Thoracic aorta (tissue), 2 donors: Measurements from ENCODE around the gene TESK2. TPM values are rescaled to one million over a fixed set of nuclear protein-coding genes. Genes with fewer than 3 reads are reported as not detected.

Source experiments
- ATAC-seq: fragments of 150-250 bp; one replicate; pipeline ENCODE4 v1.8.0; 2017; ENCODE audit warnings: low read depth; ENCODE audit not compliant: insufficient number of reproducible peaks, low FRiP score
- DNase-seq: peaks from one replicate; pipeline ENCODE4 v3.0.0-alpha.2; 2020; ENCODE audit warnings: low spot score
- H3K27ac ChIP-seq, 2 donors: fragments of 200-600 bp; sonication (generic); 1 replicate in 1 of 2; 2 replicates in 1 of 2; pipeline ENCODE4 v1.5.1; 2016; ENCODE audit warnings: mild to moderate bottlenecking in 2 of 2, moderate library complexity in 2 of 2
- H3K27me3 ChIP-seq: fragments of 200-600 bp; sonication (generic); replicated peaks from 2 replicates; pipeline ENCODE4 v1.6.0; 2016; ENCODE audit warnings: mild to moderate bottlenecking; ENCODE audit not compliant: insufficient read depth
- H3K36me3 ChIP-seq: fragments of 200-600 bp; sonication (generic); one replicate; pipeline ENCODE4 v1.5.1; 2016
- H3K4me1 ChIP-seq, 2 donors: fragments of 200-600 bp; sonication (generic); 1 replicate in 1 of 2; 2 replicates in 1 of 2; pipeline versions ENCODE4 v1.5.1 to v1.6.0; 2016; ENCODE audit warnings: low read depth in 2 of 2, mild to moderate bottlenecking in 1 of 2; ENCODE audit not compliant: control insufficient read depth in 1 of 2
- H3K4me3 ChIP-seq: fragments of 200-600 bp; sonication (generic); 2 replicates; pipeline ENCODE4 v1.5.1; 2016; ENCODE audit warnings: mild to moderate bottlenecking
- H3K9me3 ChIP-seq: fragments of 200-600 bp; sonication (generic); 2 replicates; pipeline ENCODE4 v1.5.1; 2016
- CTCF ChIP-seq: fragments of 200-600 bp; sonication (generic); IDR thresholded peaks from one replicate; pipeline ENCODE4 v1.5.1; 2019; ENCODE audit warnings: antibody characterized with exemption
- total RNA-seq, 2 donors: library from RNA; depleted of rRNA; stranded (reverse); fragments of >200 nt; gene quantifications; one replicate each; pipeline versions ENCODE4 v1.1.0 to v1.2.3, GENCODE V29; 2016

The TESK2 gene
- total RNA-seq, 2 donors from 2014 or later, result 3.5 to 7.6 TPM

GRCh38 chr1:45430490-45430889 is 60.5 kb downstream of the TESK2 start:
- ATAC-seq (no peak), DNase-seq (no peak)
- peaks cover 7 to 10% of the 10 kb centered on the region in 2 donors for H3K4me1 ChIP-seq
- H3K27me3 ChIP-seq, result no peaks in the 10 kb centered on the region
- no peak overlapping the region for H3K4me3 ChIP-seq
- no peak for TF ChIP-seq CTCF
- H3K27ac ChIP-seq, result no peak overlapping the region
- H3K9me3 ChIP-seq, result no peaks in the 10 kb centered on the region
- H3K36me3 ChIP-seq, result no peaks in the 10 kb centered on the region

GRCh38 chr1:45429561-45430159 is 61.3 kb downstream of the TESK2 start:
- no peaks in the 10 kb centered on the region for H3K9me3 ChIP-seq
- peaks cover 7 to 10% of the 10 kb centered on the region in 2 donors for H3K4me1 ChIP-seq
- ATAC-seq, result no peak
- H3K36me3 ChIP-seq, result no peaks in the 10 kb centered on the region
- H3K27ac ChIP-seq, result no peak overlapping the region
- no peak for DNase-seq
- TF ChIP-seq CTCF, result no peak
- H3K27me3 ChIP-seq, result no peaks in the 10 kb centered on the region
- no peak overlapping the region for H3K4me3 ChIP-seq

DNA sequence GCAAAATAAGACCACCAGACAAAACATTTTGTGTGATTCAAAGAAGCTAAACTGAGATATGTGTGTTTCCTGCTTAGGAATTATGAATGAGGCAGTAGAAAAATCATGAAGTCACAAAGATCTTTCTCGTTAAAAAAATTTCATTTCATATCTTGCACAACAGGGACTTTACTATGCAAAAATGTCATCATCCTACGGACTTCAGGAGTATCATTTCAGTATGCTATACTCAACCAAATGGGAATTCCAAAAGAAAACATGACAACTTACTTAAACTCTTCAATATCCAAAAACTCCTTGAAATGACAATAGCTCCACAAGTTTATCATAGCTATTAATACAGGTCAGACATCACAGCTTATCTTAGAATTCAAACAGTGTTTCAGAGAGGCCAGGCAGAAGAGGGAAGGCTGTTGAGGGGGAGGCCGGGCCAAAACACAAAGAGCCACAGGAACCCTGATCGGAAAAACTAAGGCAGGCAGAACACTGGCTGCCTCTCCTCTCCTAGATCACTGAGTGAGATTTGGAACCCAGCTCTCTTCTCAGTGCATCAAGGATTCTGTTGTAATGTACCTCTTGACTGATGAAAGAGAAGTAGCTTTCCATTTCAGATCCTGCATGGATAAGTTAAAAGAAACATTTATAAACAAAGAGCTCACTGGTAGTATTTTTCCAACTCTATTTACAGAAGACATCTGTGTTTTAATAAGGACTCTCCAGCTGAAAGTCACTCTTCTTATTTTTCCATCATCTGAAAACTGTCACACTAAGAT is 66.9 kb downstream of the TESK2 start:
- H3K4me1 ChIP-seq, result no peaks in the 10 kb centered on the region
- no peaks in the 10 kb centered on the region for H3K36me3 ChIP-seq
- H3K9me3 ChIP-seq, result no peaks in the 10 kb centered on the region
- ATAC-seq, result no peak
- no peak overlapping the region for H3K4me3 ChIP-seq
- H3K27me3 ChIP-seq, result no peaks in the 10 kb centered on the region
- no peak for DNase-seq
- no peak for TF ChIP-seq CTCF
- H3K27ac ChIP-seq, result no peak overlapping the region

DNA sequence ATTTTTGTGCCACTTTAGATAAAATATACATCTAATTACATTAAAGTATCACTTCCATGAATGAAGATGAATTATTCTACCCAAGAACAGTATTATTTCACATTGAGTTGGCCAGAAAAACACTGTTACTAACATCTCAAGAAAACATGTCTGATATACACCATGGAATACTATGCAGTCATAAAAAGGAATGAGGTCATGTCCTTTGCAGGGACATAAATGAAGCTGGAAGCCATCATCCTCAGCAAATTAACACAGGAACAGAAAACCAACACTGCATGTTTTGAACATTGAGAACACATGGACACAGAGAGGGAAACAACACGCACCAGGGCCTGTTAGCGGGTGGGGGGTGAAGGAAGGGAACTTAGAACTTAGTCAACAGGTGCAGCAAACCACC is 69.0 kb downstream of the TESK2 start:
- Histone ChIP-seq H3K27ac (no peak overlapping the region), H3K36me3 (no peaks in the 10 kb centered on the region), H3K27me3 (no peaks in the 10 kb centered on the region), H3K9me3 (no peaks in the 10 kb centered on the region), H3K4me1 (no peaks in the 10 kb centered on the region), H3K4me3 (no peak overlapping the region)
- ATAC-seq (no peak), DNase-seq (no peak)
- TF ChIP-seq CTCF, result no peak

DNA sequence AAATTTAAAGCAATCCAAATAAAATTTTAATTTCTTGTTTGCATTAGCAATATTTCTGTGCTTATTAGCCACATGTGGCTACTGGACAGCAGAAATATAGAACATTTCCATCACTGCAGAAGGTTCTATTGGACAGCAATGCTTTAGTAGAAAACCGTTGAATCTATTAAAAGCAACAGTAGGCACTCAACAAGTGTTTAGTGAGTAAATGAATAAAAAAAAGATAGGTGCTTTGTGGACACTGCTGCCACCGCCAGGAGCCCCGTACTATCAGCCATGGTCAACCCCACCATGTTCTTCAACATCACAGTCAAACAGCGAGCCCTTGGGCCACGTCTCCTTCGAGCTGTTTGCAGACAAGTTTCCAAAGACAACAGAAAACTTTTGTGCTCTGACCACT is 76.2 kb downstream of the TESK2 start:
- no peak overlapping the region for H3K4me3 ChIP-seq
- TF ChIP-seq CTCF, result no peak
- H3K4me1 ChIP-seq, result no peaks in the 10 kb centered on the region
- DNase-seq (no peak), ATAC-seq (no peak)
- H3K27ac ChIP-seq, result no peak overlapping the region
- H3K9me3 ChIP-seq, result no peaks in the 10 kb centered on the region
- H3K36me3 ChIP-seq, result no peaks in the 10 kb centered on the region
- H3K27me3 ChIP-seq, result no peaks in the 10 kb centered on the region
